Parathyroid adenoma (tissue), 2 donors: ENCODE results near the gene GPR18.
"Not testable (repeated sequence)": the region's sequence is repeated elsewhere in the genome, so short reads cannot be mapped to it uniquely, and the experiment has no call there.

ENCODE experiments used
- H2AFZ ChIP-seq: fragments of 300-600 bp; sonication (generic); one replicate; pipeline ENCODE4 v1.7.0; 2017; ENCODE audit warnings: antibody characterized with exemption, mild to moderate bottlenecking
- H3K27ac ChIP-seq: fragments of 300-600 bp; sonication (generic); one replicate; pipeline ENCODE4 v1.7.0; 2017
- H3K27me3 ChIP-seq: fragments of 300-600 bp; sonication (generic); one replicate; pipeline ENCODE4 v1.7.0; 2017; ENCODE audit warnings: low read length; ENCODE audit not compliant: control insufficient read depth, insufficient read depth
- H3K36me3 ChIP-seq: fragments of 300-600 bp; sonication (generic); one replicate; pipeline ENCODE4 v1.7.0; 2017; ENCODE audit warnings: low read length; ENCODE audit not compliant: control insufficient read depth, insufficient read depth
- H3K4me1 ChIP-seq: fragments of 300-600 bp; sonication (generic); one replicate; pipeline ENCODE4 v1.7.0; 2017; ENCODE audit warnings: control low read depth
- H3K4me2 ChIP-seq: fragments of 300-600 bp; sonication (generic); one replicate; pipeline ENCODE4 v1.7.0; 2017; ENCODE audit warnings: low read length
- H3K4me3 ChIP-seq: fragments of 300-600 bp; sonication (generic); one replicate; pipeline ENCODE4 v1.7.0; 2017; ENCODE audit warnings: low read depth, low read length
- H3K79me2 ChIP-seq: fragments of 300-600 bp; sonication (generic); one replicate; pipeline ENCODE4 v1.7.0; 2017; ENCODE audit warnings: control low read depth
- H3K9ac ChIP-seq: fragments of 300-600 bp; sonication (generic); one replicate; pipeline ENCODE4 v1.7.0; 2017; ENCODE audit warnings: mild to moderate bottlenecking
- H3K9me3 ChIP-seq: fragments of 300-600 bp; sonication (generic); one replicate; pipeline ENCODE4 v1.7.0; 2017; ENCODE audit warnings: low read length; ENCODE audit not compliant: control insufficient read depth
- TF ChIP-seq, protein P1 (sequence below): fragments of 300-600 bp; sonication (generic); IDR thresholded peaks from one replicate; pipeline ENCODE4 v1.7.0; 2017; ENCODE audit warnings: antibody characterized with exemption, mild to moderate bottlenecking
- donor health status: primary hyperparathyroidism.

The GPR18 gene

DNA sequence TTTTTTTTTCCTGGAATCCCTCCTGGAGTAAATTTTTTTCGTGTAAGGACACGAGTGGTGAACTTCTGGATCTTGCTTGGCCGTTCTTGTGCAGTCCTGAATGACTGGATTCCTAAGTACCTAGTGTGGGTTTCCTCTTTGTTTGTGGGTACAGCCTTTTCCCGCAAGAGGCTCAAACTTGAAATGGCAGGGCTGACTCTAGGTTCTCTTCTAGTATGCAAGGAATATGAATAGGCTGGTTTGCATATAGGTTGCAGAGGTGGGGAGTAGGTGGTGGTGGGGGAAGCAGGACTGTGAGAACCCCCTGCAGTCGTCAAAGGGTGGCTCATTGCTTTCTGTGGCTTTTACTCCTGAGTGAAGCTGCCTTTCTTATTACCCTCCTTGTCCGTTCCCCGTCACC lies 43.9 kb downstream of the GPR18 start:
- no peak overlapping the region for H3K27ac ChIP-seq
- H3K4me1 ChIP-seq, result no peaks in the 10 kb centered on the region

DNA sequence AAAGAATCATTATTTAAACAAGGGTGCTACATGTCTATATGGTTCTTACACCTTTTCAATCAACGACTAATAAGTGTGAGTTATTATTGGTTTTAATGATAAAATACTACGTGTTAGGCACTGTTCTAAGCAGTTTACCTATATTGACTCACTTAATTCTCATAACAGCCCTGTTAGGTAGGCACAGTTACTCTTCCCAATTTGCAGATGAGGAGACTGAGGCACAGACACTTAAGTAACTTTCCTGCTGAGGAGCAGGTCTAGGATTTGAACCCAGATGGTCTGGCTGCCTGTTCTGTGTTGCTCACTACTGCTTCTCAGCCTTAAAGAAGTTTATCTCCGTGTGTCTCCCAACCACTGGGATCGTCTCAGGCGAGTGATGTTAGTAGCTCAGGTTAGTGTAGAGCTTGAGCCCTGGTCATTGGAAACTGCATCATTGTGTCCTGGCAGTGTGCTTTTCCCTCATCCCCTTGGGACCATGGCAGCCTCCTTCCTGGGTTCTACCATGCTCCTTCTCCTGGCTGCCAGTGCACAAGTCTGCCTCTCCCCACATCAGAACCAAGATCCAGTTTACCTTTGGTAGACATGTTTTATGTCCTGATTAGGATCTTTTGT lies 46.7 kb downstream of the GPR18 start:
- no peaks in the 10 kb centered on the region for H3K9me3 ChIP-seq
- no peak overlapping the region for H2AFZ ChIP-seq
- H3K27ac ChIP-seq, result no peak overlapping the region
- H3K4me1 ChIP-seq, result no peaks in the 10 kb centered on the region
- H3K9ac ChIP-seq, result no peak overlapping the region
- H3K79me2 ChIP-seq, result peaks cover 8% of the 10 kb centered on the region
- H3K36me3 ChIP-seq, result no peaks in the 10 kb centered on the region
- TF ChIP-seq, protein P1, sequence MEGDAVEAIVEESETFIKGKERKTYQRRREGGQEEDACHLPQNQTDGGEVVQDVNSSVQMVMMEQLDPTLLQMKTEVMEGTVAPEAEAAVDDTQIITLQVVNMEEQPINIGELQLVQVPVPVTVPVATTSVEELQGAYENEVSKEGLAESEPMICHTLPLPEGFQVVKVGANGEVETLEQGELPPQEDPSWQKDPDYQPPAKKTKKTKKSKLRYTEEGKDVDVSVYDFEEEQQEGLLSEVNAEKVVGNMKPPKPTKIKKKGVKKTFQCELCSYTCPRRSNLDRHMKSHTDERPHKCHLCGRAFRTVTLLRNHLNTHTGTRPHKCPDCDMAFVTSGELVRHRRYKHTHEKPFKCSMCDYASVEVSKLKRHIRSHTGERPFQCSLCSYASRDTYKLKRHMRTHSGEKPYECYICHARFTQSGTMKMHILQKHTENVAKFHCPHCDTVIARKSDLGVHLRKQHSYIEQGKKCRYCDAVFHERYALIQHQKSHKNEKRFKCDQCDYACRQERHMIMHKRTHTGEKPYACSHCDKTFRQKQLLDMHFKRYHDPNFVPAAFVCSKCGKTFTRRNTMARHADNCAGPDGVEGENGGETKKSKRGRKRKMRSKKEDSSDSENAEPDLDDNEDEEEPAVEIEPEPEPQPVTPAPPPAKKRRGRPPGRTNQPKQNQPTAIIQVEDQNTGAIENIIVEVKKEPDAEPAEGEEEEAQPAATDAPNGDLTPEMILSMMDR, result no peak
- no peaks in the 10 kb centered on the region for H3K27me3 ChIP-seq
- H3K4me2 ChIP-seq, result no peak overlapping the region
- no peak overlapping the region for H3K4me3 ChIP-seq

More for the DNA sequence above, 43.9 kb downstream of the GPR18 start:
- H3K36me3 ChIP-seq, result no peaks in the 10 kb centered on the region
- H3K79me2 ChIP-seq, result peaks cover 6% of the 10 kb centered on the region
- no peaks in the 10 kb centered on the region for H3K27me3 ChIP-seq
- H3K9ac ChIP-seq, result no peak overlapping the region
- no peak overlapping the region for H2AFZ ChIP-seq
- H3K4me2 ChIP-seq, result no peak overlapping the region
- TF ChIP-seq, protein P1, result no peak
- H3K4me3 ChIP-seq, result no peak overlapping the region
- no peaks in the 10 kb centered on the region for H3K9me3 ChIP-seq

DNA sequence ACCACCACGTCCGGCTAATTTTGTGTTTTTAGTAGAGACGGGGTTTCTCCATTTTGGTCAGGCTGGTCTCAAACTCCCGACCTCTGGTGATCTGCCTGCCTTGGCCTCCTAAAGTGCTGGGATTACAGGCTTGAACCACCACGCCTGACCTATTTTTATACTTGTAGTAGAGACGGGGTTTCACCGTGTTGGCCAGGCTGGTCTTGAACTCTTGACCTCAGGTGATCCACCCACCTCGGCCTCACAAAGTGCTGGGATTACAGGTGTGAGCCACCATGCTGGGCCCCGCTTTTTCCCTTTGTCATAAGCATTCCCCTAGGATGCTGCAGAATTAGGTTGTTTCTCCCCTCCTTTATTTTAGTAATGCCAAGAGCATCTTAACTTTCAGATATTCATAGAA lies 47.6 kb downstream of the GPR18 start:
- H3K27ac ChIP-seq, H3K27me3 ChIP-seq, H3K4me2 ChIP-seq, H3K4me1 ChIP-seq, H3K9ac ChIP-seq, H3K79me2 ChIP-seq, H3K4me3 ChIP-seq, H2AFZ ChIP-seq, H3K9me3 ChIP-seq, H3K36me3 ChIP-seq: not testable (repeated sequence)

DNA sequence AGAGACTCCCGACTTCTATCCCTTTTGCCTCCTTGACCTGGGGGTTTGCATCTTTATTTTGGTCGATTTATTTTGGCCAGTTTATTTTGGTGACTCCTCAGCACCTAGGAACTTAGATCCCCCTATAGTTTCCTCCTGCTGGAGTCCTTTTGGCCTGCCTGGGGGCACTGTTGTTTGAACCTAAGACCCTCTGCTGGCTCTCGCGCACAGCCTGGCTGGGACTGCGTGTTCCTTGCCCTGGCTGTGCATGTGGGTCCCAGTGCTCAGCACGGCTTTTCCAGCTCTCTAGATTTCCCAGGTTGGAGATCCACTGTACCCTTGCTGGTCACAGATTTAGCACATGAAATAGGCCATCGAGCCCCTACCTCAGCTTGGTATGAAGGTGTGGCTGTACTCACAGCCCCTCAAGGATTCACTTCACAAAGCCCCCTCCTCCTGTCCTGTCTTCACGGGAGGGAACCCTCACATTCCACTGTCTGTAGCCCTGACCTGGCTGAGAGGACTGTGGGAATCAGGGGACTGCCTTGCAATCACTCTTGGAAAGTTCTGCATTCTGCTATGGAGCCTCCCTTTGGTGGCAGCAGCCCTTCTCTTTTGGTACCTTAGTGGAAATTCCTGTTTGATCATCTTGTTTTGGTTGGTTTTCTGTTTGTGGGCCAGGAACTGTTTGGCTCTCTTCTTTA lies 49.2 kb downstream of the GPR18 start:
- Histone ChIP-seq H3K27ac (no peak overlapping the region), H3K4me3 (no peak overlapping the region), H3K27me3 (no peaks in the 10 kb centered on the region), H3K9me3 (no peaks in the 10 kb centered on the region), H3K79me2 (peaks cover 11% of the 10 kb centered on the region), H3K36me3 (no peaks in the 10 kb centered on the region), H3K9ac (no peak overlapping the region), H3K4me2 (no peak overlapping the region), H2AFZ (no peak overlapping the region), H3K4me1 (no peaks in the 10 kb centered on the region)
- TF ChIP-seq, protein P1, result no peak

GRCh38 chr13:99208185-99208584 lies 50.0 kb downstream of the GPR18 start:
- Histone ChIP-seq H3K4me3 (no peak overlapping the region), H3K27me3 (no peaks in the 10 kb centered on the region), H3K9ac (no peak overlapping the region), H3K79me2 (peaks cover 16% of the 10 kb centered on the region), H3K4me2 (no peak overlapping the region), H3K4me1 (no peaks in the 10 kb centered on the region), H3K9me3 (no peaks in the 10 kb centered on the region), H3K36me3 (no peaks in the 10 kb centered on the region), H3K27ac (no peak overlapping the region), H2AFZ (no peak overlapping the region)
- TF ChIP-seq, protein P1, result no peak
